Transverse colon (tissue), 3 donors: ENCODE measurements around the gene CMTM4.

Source experiments
- POLR2A ChIP-seq: fragments of 450-650 bp; IDR thresholded peaks from one replicate; pipeline ENCODE4 v1.6.1; 2016; ENCODE audit warnings: antibody characterized with exemption, mild to moderate bottlenecking, moderate library complexity
- TF ChIP-seq, protein P1 (sequence below), 5 experiments: fragments of 200-600 bp in 3 of 5; fragments of 450-650 bp in 2 of 5; sonication (generic) in 3 of 5; IDR thresholded peaks; 1 replicate in 2 of 5; 2 replicates in 3 of 5; pipeline ENCODE4 v1.5.1; 2016 to 2017; ENCODE audit warnings: antibody characterized with exemption in 5 of 5, inconsistent platforms in 3 of 5, mild to moderate bottlenecking in 2 of 5, moderate library complexity in 1 of 5

GRCh38 chr16:66711581-66711980 lies 15.0 kb upstream of the CMTM4 start:
- TF ChIP-seq, protein P1, sequence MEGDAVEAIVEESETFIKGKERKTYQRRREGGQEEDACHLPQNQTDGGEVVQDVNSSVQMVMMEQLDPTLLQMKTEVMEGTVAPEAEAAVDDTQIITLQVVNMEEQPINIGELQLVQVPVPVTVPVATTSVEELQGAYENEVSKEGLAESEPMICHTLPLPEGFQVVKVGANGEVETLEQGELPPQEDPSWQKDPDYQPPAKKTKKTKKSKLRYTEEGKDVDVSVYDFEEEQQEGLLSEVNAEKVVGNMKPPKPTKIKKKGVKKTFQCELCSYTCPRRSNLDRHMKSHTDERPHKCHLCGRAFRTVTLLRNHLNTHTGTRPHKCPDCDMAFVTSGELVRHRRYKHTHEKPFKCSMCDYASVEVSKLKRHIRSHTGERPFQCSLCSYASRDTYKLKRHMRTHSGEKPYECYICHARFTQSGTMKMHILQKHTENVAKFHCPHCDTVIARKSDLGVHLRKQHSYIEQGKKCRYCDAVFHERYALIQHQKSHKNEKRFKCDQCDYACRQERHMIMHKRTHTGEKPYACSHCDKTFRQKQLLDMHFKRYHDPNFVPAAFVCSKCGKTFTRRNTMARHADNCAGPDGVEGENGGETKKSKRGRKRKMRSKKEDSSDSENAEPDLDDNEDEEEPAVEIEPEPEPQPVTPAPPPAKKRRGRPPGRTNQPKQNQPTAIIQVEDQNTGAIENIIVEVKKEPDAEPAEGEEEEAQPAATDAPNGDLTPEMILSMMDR (IDR thresholded peaks at IDR 0.05), result no peak
- no peak for TF ChIP-seq POLR2A
